ENCODE data around the gene FHL2.

GRCh38 chr2:105378276-105378840 lies 20.5 kb downstream of the FHL2 start:
- no peak for TF ChIP-seq POLR2A (IDR thresholded peaks at IDR 0.05; ENCODE audit: low read length)
- TF ChIP-seq GATA1 (IDR thresholded peaks at IDR 0.05; ENCODE audit: low read depth, low read length) = no peak

Measured in erythroblast (primary cell).